Right lobe of liver (tissue), 6 donors: Measurements from ENCODE around the gene NAA15. TPM values are rescaled to one million over a fixed set of nuclear protein-coding genes. Genes with fewer than 3 reads are reported as not detected.

ENCODE experiments used
- ATAC-seq, 4 donors: fragments of 200-7000 bp; cut with Tn5 transposase; one replicate each; pipeline ENCODE4 v1.9.1; 2020; ENCODE audit warnings: mild to moderate bottlenecking in 4 of 4, moderate library complexity in 4 of 4
- DNase-seq, 3 donors: peaks; one replicate each; pipeline ENCODE4 v3.0.0-alpha.2; 2020
- H3K27ac ChIP-seq, 3 donors: fragments of 200-600 bp; one replicate each; pipeline ENCODE4 v1.8.0; 2022
- H3K27me3 ChIP-seq, 2 donors: fragments of 200-600 bp; one replicate each; pipeline ENCODE4 v1.8.0; 2022
- H3K36me3 ChIP-seq, 4 donors: fragments of 200-600 bp; sonication (generic) in 1 of 4; one replicate each; pipeline versions ENCODE4 v1.5.1 to v1.8.0; 2017 to 2022; ENCODE audit warnings: control low read depth in 1 of 4
- H3K4me1 ChIP-seq, 4 donors: fragments of 200-600 bp; sonication (generic) in 1 of 4; one replicate each; pipeline versions ENCODE4 v1.5.1 to v1.8.0; 2017 to 2022; ENCODE audit warnings: control low read depth in 1 of 4
- H3K4me3 ChIP-seq, 3 donors: fragments of 200-600 bp; one replicate each; pipeline ENCODE4 v1.8.0; 2022
- H3K9me3 ChIP-seq, 4 donors: fragments of 200-600 bp; sonication (generic) in 1 of 4; one replicate each; pipeline versions ENCODE4 v1.5.1 to v1.8.0; 2017 to 2022; ENCODE audit warnings: control low read depth in 1 of 4
- CTCF ChIP-seq, 4 donors: fragments of 200-600 bp in 3 of 4; fragments of 450-650 bp in 1 of 4; IDR thresholded peaks; one replicate each; pipeline versions ENCODE4 v1.5.1 to v1.8.0; 2016 to 2022; ENCODE audit warnings: antibody characterized with exemption in 4 of 4, mild to moderate bottlenecking in 2 of 4
- POLR2A ChIP-seq: fragments of 450-650 bp; IDR thresholded peaks from one replicate; pipeline ENCODE4 v1.6.1; 2017; ENCODE audit warnings: antibody characterized with exemption, mild to moderate bottlenecking
- WGBS: methylation state at CpG from one replicate; pipeline ENCODE4 v1.1.6; 2018; ENCODE audit warnings: low coverage, low lambda C conversion rate; ENCODE audit not compliant: insufficient coverage; ENCODE audit errors: missing lambda C conversion rate; 5-methylcytosine and 5-hydroxymethylcytosine counted together
- intact Hi-C, 2 donors: fragments of 100-400 bp; cut with DNase I; formaldehyde crosslinking; loops; one replicate each; pipeline versions ENCODE4 v1.11.2 to v1.14.1; 2022
- total RNA-seq, 6 experiments: library from RNA; depleted of rRNA in 2 of 6; stranded (reverse); fragments of >200 nt in 2 of 6; fragmentation: NEBNext Ultra II Directional in 3 of 6; extraction: Animal tissue kit (Norgen Biotek cat#: 25700) in 3 of 6; gene quantifications; one replicate each; pipeline versions ENCODE4 v1.1.0 to v1.2.4, GENCODE V29; 2016 to 2023
- donor health status: DM: no; HTN: yes; CAD: no.
- donor health status: DM: no; HTN: no; CAD: no.
- donor health status: DM: no; HTN: no; CAD: no.
- donor health status: DM: no; HTN: yes; CAD: no.
- donor health status: DM: no; HTN: yes; CAD: no.

NAA15 gene
- total RNA-seq, 6 experiments from 2014 or later, result 13.3 to 19.8 (median 16.5) TPM

- no peak for ATAC-seq
- TF ChIP-seq CTCF (IDR thresholded peaks at IDR 0.05) (no peak), POLR2A (no peak)
- H3K4me1 ChIP-seq, result no peaks in the 10 kb centered on the region
- intact Hi-C loops, result no loop called here
- 31% methylated on average over 3 of the region's 3 CpGs for WGBS
- H3K27me3 ChIP-seq, result no peaks in the 10 kb centered on the region
- no peak for DNase-seq
- H3K9me3 ChIP-seq, result no peaks in the 10 kb centered on the region
- H3K27ac ChIP-seq, result no peak overlapping the region
- H3K36me3 ChIP-seq, result no peaks in the 10 kb centered on the region
- no peak overlapping the region for H3K4me3 ChIP-seq
Measured at GRCh38 chr4:139265654-139266053, 35.7 kb upstream of the NAA15 start.

GRCh38 chr4:139266208-139266582 is 35.1 kb upstream of the NAA15 start:
- intact Hi-C loops, result no loop called here
- DNase-seq (no peak), ATAC-seq (no peak)
- no peaks in the 10 kb centered on the region for H3K27me3 ChIP-seq
- H3K4me1 ChIP-seq, result no peaks in the 10 kb centered on the region
- WGBS, result 6% methylated on average over 1 of the region's 1 CpG
- H3K36me3 ChIP-seq, result no peaks in the 10 kb centered on the region
- H3K27ac ChIP-seq, result no peak overlapping the region
- H3K4me3 ChIP-seq, result peak overlapping the region in 2 of 3 donors; percentile 28 to 35
- H3K9me3 ChIP-seq, result no peaks in the 10 kb centered on the region
- TF ChIP-seq CTCF (IDR thresholded peaks at IDR 0.05), result no peak
- no peak for TF ChIP-seq POLR2A

- Histone ChIP-seq H3K27me3 (no peaks in the 10 kb centered on the region), H3K4me3 (peak overlapping the region in 2 of 3 donors; percentile 28 to 35), H3K9me3 (no peaks in the 10 kb centered on the region), H3K27ac (no peak overlapping the region), H3K36me3 (no peaks in the 10 kb centered on the region), H3K4me1 (no peaks in the 10 kb centered on the region)
- TF ChIP-seq POLR2A (no peak), CTCF (IDR thresholded peaks at IDR 0.05) (no peak)
- intact Hi-C loops, result no loop called here
- ATAC-seq, result peak; percentile 91 to 98 (median 93)
- peak; percentile 62 to 76 (median 72) for DNase-seq
- 12% methylated on average over 14 of the region's 14 CpGs for WGBS
Measured at GRCh38 chr4:139266583-139267257, 34.6 kb upstream of the NAA15 start.

- Histone ChIP-seq H3K4me3 (no peak overlapping the region), H3K27me3 (no peaks in the 10 kb centered on the region), H3K9me3 (no peaks in the 10 kb centered on the region), H3K4me1 (no peaks in the 10 kb centered on the region), H3K36me3 (no peaks in the 10 kb centered on the region), H3K27ac (no peak overlapping the region)
- no peak for DNase-seq
- intact Hi-C loops, result no loop called here
- ATAC-seq, result no peak
- TF ChIP-seq CTCF (IDR thresholded peaks at IDR 0.05), result no peak
- TF ChIP-seq POLR2A, result no peak
- WGBS, result 91% methylated on average over 1 of the region's 1 CpG
Measured at GRCh38 chr4:139267301-139267700, 34.0 kb upstream of the NAA15 start.
